Ishikawa (cell line): ENCODE results near the gene MPL.
A peak's percentile ranks its signal among the peaks of the same experiment; 100 is the strongest.

Source experiments
- CREB1 ChIP-seq: IDR thresholded peaks from 2 replicates; pipeline ENCODE4 v1.6.1; 2012; ENCODE audit warnings: low read depth
- EGR1 ChIP-seq: IDR thresholded peaks from 2 replicates; pipeline ENCODE4 v1.6.1; 2012
- EP300 ChIP-seq: IDR thresholded peaks from 2 replicates; pipeline ENCODE4 v1.6.1; 2012; ENCODE audit warnings: borderline replicate concordance
- FOXM1 ChIP-seq: IDR thresholded peaks from 2 replicates; pipeline ENCODE4 v1.6.1; 2012; ENCODE audit warnings: low read depth, borderline replicate concordance
- MAX ChIP-seq: IDR thresholded peaks from 2 replicates; pipeline ENCODE4 v1.6.1; 2012
- NFIC ChIP-seq: IDR thresholded peaks from 2 replicates; pipeline ENCODE4 v1.6.1; 2012
- REST ChIP-seq: IDR thresholded peaks from 2 replicates; pipeline ENCODE4 v1.6.1; 2012; ENCODE audit warnings: low read depth, mild to moderate bottlenecking
- TCF12 ChIP-seq: IDR thresholded peaks from 2 replicates; pipeline ENCODE4 v1.6.1; 2012; ENCODE audit warnings: low read depth
- TEAD4 ChIP-seq: IDR thresholded peaks from 2 replicates; pipeline ENCODE4 v1.6.1; 2012
- USF1 ChIP-seq: IDR thresholded peaks from 2 replicates; pipeline ENCODE4 v1.6.1; 2012
- YY1 ChIP-seq: IDR thresholded peaks from 2 replicates; pipeline ENCODE4 v1.6.1; 2012; ENCODE audit warnings: low read depth
- ZBTB7A ChIP-seq: IDR thresholded peaks from 2 replicates; pipeline ENCODE4 v1.6.1; 2012; ENCODE audit warnings: low read depth

MPL gene

GRCh38 chr1:43296207-43296606, 41.4 kb upstream of the MPL start:
- TF ChIP-seq FOXM1 (no peak), TEAD4 (peak; percentile 50; the same call in 1 of the 2 replicates), NFIC (no peak), TCF12 (no peak), REST (no peak)

- TF ChIP-seq YY1 (no peak), EP300 (no peak), FOXM1 (no peak), REST (no peak), ZBTB7A (no peak)
Observed at GRCh38 chr1:43298055-43298454, 39.6 kb upstream of the MPL start.

- no peak for TF ChIP-seq YY1
- no peak for TF ChIP-seq REST
- no peak for TF ChIP-seq FOXM1
Observed at GRCh38 chr1:43299101-43299500, 38.5 kb upstream of the MPL start.

GRCh38 chr1:43300378-43301094, 37.1 kb upstream of the MPL start, which contains the start of gene TIE1:
TIE1 (plus strand) TSS chr1:43300982; CDS start chr1:43301072, 90 bp downstream.
- TF ChIP-seq USF1: no peak
- no peak for TF ChIP-seq FOXM1
- no peak for TF ChIP-seq TEAD4
- no peak for TF ChIP-seq TCF12
- no peak for TF ChIP-seq MAX
- TF ChIP-seq REST: no peak
- no peak for TF ChIP-seq CREB1
- TF ChIP-seq NFIC: no peak
- TF ChIP-seq EP300: no peak

- TF ChIP-seq EGR1: no peak
Observed at GRCh38 chr1:43302201-43302600, 35.4 kb upstream of the MPL start.
